Cortex of kidney (tissue), 1 donor: ENCODE data around the gene TRAPPC6A.

Source experiments
- DNase-seq: peaks from one replicate; lab custom pipeline; 2025; lab: John Stamatoyannopoulos, UW

Gene TRAPPC6A, protein sequence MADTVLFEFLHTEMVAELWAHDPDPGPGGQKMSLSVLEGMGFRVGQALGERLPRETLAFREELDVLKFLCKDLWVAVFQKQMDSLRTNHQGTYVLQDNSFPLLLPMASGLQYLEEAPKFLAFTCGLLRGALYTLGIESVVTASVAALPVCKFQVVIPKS

DNA sequence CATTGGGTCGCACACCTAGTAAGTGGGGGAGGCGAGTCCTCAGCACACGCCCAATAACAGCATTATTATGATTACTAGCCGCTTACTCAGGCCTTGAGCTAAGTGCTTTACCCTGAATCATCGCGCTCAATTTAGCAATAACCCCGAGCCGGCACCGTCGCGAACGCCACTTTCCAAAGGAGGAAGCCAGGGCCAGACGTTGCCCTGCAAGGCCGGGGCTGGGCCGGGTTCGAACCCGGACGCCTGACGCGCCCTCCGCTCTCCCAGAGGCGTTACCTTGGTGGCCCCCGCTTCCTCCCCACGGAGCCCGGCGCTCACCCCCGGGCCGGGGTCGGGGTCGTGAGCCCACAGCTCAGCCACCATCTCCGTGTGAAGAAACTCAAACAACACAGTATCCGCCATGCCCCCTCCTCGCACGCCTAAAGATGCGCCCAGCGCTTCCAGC is at the start of gene TRAPPC6A:
TRAPPC6A (minus strand) TSS at position 421 of the 445 bp plus-strand sequence; CDS start at position 402, 19 bp downstream.
- no peak for DNase-seq

DNA sequence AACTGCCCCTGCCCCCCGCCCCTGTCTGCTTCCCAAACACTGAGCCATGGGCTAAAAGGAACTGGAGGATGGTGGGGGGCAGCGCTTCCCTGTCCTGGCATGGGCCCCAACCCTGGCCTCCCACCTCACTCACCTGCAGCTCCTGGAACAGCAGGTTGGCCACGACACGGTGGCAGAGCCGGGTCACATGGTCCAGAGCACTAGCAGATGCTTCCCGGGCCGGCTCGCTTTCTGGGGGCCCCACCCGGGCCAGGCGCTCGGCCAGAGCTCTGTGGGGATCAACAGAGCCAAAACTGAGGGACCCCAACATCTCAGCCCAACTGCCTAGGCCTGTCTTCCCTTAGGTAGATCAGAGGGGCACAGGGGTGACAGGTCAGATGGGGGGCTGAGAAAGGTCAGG is 46.6 kb upstream of the TRAPPC6A start:
- no peak for DNase-seq

DNA sequence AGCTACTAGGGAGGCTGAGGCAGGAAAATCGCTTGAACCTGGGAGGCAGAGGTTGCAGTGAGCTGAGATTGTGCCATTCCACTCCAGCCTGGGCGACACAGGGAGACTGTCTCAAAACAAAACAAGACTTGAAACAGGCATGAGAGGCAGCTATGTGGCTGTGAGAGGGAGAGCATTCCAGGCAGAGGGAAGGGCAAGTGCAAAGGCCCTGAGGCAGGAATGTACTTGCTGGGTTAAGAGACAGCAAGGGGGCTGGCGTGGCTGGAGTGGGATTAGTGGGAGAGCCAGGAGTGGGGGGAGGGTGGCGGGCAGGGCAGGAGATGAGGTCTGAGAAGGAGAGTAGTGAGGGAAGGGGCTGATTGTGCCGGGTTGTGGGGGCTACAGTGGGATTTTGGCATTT is 45.8 kb upstream of the TRAPPC6A start:
- no peak for DNase-seq

DNA sequence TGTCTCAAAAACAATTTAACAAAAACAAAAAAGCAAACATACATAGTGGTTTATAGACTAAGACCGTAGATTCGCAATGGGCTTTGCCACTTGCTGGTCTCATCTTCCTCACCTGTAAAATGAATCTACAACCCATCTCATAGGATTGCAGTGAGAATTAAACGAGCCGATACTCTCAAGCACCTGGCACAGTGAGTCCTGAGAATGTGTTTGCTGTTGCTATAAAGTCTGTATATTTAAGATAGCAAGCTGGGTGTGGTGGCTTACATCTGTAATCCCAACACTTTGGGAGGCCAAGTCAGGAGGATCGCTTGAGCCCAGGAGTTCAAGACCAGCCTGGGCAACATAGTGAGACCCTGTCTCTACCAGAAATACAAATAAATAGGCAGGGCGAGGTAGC is 44.7 kb upstream of the TRAPPC6A start:
- DNase-seq = no peak

DNA sequence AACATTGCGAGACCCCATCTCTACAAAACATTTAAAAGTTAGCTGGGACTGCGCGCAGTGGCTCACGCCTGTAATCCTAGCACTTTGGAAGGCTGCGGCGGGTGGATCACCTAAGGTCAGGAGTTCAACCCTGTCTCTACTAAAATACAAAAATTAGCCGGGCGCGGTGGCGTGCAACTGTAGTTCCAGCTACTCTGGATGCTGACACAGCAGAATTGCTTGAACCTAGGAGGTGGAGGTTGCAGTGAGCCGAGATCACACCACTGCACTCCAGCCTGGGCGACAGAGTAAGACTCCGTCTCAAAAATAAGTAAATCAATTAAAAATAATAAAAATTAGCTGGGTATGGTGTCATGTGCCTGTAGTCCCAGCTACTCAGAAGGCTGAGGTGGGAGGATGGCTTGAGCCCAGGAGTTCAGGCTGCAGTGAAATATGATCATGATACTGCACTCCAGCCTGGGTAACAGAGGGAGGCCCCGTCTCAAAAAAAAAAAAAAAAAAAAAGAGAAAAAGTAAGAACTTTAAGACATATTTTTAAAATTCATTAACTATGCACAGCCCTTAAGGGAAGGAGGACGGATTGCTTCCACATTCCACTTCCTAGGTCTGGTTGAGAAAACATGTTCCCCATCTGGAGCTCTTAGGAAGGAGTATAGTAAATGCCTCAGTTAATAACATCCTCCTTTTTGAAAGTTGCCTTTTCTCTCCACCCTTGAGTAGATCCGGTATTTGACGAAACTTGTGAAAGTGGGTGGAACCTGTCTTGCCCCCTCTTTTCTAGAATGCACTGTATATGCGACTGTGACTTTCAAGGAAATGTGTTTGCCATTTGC is 41.1 kb upstream of the TRAPPC6A start:
- no peak for DNase-seq

DNA sequence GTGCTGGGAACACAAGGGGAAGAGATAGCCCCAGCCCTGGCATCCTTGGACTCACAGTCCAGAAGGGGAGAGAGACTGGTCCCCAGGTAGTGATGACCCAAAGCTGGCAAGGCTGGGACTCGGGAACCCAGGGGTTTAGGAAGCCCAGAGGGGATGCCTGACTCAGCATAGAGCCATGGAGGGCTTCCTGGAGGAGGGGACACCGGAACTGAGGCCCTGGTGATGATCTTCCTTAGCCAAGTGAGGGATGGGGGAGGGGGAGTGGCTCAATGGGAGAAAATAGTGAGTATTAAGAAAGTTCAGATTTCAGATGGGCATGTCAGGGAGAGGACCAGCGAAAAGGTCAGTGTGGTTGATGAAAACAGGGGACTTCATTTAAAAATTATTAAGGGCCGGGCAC is 40.4 kb upstream of the TRAPPC6A start:
- DNase-seq = no peak

DNA sequence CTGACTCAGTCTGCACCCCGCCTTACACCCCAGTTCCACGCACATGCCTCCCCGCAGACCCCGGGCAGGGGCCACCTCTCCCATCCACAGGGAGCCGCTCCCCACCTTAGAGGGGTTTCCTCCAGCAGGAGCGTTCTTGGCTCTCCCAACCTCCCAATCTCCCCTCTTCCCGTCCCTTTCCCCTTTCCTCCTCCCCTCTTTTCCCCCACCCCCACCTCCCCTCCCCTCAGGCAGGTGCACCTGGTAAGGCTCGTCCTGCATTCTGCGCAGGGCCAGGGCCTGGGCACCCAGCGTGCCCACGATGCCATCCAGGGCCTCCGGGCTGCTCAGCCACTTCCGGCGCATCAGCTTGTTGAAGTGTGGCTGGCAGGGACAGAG is 39.9 kb upstream of the TRAPPC6A start:
- no peak for DNase-seq

DNA sequence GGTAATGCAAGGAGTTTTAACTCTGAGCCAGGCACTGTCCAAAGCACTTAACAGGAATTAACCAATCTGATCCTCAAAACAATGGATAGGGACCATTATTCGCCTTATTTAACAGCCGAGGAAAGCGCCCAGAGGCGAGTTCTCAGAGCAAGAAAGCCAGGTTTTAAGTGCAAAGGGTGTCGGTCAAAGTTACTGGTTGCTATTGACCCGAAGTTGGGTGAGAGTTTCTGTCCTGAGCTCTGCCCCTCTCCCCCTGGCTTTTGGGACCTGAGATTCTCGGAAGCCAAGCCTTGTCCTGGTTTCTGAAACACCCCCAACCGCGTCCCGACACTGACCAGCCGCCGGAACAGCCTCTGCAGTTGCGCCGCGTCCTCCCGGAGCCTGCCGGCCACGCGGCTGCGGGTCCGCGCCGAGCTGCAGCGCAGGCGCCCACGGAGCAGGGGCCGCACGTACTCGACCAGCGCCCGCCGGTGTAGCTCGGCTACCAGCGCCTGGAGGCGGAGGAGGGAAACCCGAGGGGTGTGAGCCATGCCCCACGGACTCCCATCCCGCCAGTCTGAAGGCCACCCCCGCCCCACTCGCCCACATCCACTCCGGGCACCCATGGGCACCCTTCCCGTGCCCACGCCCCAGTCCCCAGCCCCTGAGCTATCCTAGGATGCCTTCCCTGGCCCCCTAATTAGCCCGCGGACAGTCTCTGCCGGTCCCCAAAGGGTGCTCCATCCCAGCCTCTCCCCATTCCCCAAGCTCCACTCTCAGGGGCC is 39.3 kb upstream of the TRAPPC6A start:
- no peak for DNase-seq

DNA sequence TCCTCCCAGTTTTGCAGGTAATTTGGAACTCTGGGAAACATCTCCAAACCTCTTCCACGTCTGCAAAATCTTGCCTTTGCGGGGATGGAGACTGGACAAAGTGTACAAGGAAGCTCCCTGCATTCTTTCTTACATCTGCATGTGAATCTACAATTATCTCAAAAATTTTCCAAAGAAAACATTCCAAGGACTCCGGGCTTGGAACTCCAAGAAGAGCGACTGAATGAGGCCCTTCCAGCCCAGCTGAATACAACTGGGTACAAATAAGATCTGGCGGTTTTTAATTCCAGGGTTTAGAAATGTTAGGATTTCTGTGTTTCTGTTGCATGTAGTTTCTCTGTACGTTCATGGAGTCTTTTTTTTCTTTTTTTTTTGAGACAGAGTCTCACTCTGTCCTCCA is 38.6 kb upstream of the TRAPPC6A start:
- no peak for DNase-seq

DNA sequence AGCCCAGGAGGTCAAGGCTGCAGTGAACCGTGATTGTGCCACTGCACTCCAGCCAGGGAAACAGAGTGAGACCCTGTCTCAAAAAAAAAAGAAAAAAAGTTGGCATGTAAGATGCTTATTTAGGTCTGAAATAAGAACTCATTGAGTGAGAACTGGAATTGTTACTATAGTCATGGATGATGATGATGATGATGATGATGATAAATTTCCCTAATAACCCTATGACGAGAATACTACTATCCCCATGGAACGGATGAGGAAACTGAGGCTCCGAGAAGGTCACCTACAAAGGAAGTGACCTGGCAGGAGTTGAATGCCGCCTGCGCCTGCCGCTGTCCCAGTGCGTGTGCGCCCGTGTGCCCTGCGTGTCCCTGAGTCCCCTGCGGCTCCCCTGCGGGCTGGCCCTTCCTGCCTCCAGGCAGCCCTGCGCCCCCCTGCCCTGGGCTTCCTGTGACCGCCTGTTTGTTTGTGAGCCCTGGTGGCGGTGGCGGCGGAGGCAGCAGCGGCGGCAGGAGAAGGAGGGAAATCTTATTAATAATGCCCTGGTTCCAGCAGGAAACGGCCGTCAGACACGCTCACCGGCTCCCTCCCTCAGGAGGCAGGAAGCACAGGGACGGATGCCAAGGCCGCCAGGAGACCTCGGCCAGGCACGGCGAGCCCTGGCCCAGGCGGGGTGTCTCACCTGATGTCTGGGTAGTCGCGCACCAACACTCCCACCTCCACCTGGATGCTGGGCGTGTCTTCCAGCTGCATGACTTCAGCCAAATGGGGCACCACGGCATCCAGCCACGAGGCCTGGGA is 37.6 kb upstream of the TRAPPC6A start:
- DNase-seq = no peak

DNA sequence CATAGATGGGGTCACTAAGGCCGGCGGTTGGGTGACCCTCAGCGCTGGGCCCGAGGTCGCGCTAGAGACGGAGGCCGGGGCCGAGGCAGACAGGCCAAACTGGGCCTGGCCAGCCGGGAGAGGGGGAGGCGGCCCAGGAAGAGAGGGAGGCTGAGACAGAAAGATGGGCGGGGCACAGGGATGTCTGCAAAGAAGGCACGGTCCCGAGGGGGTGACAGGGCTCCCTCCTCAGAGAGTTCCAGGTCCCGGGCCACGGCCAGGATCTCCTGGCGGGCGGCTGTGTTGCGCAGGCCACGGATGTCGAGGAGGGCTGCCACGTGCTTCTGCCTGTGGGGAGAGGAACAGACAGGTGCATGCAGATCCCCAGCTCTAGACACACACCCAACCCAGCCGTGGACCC is 35.0 kb upstream of the TRAPPC6A start:
- DNase-seq = no peak

DNA sequence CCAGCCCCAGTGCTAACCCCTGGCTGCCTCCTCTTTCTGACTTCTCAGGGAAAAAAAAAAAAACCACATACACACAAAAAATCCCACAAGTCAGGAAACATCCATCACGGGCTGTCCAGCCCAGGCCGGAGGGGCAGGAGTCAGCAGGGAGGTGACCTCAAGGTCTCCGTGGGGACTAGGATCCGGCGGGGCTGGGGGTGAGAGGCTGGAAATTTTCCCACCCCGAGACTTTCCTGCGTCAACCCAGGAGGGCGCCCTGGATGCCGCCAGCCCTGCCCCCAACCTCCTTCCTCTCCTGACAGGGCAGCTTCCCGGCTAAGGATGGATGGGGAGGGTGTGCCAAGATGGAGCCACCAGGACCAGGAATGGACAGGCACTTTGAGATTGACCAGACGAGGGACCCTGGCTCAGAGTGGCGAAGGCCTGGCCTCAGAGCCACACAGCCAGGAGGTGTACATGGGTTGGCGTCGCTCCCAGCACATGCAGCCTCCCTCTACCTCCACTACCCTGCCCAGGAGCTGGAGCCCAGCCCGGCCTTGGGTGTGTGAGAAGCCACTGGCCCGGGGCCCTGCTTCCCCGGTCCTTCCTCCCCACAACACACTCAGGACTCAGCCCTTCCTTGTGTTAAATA is 33.8 kb upstream of the TRAPPC6A start:
- DNase-seq = no peak

DNA sequence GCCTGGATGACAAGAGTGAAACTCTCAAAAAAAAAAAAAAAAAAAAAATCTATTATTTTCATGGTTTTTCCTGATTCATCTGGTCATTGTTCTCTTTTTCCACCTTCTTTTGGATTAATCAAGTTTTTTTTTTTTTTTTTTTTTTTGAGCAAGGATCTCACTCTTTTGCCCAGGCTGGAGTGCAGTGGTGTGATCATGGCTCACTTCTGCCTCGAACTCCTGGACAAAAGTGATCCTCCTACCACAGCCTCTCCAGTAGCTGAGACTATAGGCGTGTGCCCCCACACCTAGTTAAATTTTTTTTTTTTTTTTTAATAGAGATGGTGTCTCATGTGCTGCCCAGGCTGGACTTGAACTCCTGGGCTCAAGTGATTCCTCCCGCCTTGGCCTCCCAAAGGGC is 28.3 kb upstream of the TRAPPC6A start:
- no peak for DNase-seq

DNA sequence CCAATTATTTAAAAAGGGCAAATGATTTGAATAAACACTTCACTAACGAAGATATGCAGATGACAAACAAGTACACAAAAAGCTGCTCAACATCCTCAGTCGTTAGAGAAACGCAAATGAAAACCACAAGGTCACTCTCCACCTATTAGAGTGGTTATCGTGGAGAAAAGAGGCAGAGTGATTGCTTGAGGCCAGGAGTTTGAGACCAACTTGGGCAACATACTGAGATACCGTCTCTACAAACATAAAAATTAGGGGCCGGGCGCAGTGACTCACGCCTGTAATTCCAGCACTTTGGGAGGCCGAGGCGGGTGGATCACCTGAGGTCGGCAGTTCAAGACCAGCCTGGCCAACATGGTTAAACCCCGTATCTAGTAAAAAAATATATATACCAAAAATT is 27.8 kb upstream of the TRAPPC6A start:
- DNase-seq = no peak

DNA sequence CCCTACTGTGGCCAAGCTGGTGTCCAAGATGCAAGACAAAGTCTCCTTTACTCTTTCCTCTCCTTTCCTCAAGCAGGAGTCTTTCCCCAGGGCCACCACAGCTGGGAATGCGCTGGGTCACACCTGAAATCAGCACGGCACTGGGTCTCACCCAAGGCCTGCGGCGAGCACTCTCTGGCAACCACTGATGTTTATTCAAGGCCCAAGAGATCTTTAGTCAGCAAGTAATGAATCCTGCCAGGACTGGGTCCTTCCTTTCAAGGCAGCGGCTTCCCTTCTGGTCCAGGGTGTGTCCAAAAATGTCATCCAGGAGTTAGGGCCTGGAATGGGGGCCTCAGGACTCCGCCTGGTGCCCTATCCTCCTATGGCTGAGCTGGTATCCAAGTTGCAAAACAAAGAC is 24.6 kb upstream of the TRAPPC6A start:
- DNase-seq = no peak

DNA sequence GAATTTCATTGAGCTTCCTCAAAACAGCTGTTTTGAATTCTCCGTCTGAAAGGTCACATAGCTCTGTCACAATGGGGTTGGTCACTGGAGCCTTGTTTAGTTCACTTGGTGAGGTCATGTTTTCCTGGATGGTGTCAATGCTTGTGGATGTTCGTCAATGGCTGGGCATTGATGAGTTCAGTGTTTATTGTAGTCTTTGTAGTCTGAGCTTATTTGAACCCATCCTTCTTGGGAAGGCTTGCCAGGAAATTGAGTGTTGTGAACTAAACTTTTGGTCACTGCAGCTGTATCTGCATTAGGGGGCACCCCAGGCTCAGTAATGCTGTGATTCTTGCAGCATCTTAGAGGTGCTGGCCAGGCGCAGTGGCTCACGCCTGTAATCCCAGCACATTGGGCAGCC is 22.5 kb upstream of the TRAPPC6A start:
- no peak for DNase-seq

DNA sequence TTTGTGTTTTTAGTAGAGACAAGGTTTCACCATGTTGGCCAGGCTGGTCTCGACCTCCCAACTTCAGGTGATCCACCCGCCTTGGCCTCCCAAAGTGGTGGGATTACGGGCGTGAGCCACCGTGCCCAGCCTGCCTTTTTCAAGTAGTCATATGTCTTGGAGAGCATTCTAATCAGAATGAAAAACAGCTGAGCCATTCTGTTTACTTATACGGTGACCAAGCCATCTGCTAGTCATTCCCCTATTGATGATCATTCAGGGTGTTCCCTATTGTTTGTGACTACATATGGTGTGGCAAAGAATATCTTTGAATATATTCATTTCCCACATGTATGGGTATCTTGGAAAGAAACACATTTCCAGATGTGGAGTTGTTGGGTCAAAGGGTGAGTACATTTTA is 17.7 kb upstream of the TRAPPC6A start:
- no peak for DNase-seq

DNA sequence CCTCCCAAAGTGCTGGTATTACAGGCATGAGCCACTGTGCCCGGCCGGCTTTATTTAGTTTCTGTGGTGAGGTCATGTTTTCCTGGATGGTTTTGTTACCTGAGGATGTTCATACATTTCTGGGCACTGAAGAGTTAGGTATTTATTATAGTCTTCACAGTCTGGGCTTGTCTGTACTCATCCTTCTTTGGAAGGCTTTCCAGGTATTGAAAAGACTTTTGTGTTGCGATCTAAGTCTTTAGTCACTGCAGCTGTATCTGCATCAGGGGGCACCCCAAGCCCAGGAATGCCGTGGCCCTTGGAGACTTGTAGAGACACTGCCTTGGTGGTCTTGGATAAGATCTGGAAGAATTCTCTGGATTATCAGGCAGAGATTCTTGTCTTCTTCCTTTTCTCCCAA is 13.3 kb upstream of the TRAPPC6A start:
- DNase-seq = no peak

DNA sequence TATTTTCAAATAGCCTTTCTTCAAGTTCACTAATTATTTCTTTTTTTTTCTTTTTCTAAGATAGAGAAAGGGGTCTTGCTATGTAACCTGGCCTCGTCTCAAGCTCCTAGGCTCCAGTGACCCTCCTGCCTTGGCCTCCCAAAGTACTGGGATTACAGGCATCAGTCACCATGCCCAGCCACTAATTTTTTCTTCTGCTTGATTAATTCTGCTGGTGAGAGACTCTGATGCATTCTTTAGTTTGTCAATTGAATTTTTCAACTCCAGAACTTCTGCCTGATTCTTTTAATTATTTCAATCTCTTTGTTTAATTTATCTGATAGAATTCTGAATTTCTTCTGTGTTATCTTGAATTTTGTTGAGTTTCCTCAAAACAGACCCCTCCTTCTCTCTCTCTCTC is 11.9 kb upstream of the TRAPPC6A start:
- no peak for DNase-seq

DNA sequence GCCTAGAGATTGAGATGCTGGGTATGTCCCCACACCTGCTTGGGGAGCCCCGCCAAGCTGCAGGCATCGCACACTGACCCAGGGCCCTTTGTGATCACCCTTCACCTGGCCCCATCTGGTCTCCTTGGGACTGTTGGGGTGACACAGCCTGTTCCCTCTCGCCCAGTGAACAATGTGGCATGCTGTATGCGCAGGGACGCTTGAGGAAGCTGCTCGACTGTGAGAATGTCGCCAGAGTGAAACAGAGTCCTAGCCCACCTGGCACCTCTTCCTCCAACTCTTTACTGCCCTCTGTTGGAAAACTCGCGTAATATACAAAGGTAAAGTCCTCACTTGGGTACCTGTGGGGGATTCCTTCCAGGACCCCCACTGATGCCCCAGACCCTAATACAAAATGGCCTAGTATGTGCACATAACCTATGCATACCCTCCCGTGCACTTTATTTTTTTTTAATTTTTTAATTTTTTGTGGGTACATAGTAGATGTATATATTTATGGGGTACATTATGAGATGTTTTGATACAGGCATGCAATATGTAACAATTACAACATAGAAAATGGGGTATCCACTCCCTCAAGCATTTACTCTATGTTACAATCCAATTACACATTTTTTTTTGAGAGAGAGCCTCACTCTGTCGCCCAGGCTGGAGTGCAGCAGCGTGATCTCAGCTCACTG is 9.5 kb upstream of the TRAPPC6A start:
- no peak for DNase-seq
